GM12874 (cell line): ENCODE data around the gene SGIP1.

Experiments used
- TF ChIP-seq, protein P1 (sequence below): IDR thresholded peaks from 2 replicates; pipeline ENCODE4 v1.5.1; 2011; ENCODE audit warnings: low read depth, mild to moderate bottlenecking, control low read depth, low read length, moderate library complexity; ENCODE audit not compliant: insufficient read depth

SGIP1 gene

DNA sequence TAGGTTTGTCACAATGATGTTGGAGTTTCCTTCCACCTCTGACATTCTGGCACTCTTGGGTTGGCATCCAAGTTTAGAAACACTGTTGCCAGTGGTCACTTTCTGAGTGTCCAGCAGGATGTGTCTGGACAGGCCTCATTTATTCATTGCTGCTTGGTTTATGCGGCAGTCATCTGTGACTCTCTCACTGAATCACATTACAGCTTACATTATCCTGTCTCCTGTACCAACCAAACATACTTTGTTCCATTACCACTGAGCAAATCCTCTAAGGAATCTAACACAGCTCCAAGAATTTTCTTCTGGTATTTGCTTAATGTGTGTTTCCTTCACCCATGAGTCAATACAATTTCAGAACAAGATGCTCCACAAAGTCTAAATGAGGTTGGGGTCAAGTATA lies 19.9 kb downstream of the SGIP1 start:
- TF ChIP-seq, protein P1, sequence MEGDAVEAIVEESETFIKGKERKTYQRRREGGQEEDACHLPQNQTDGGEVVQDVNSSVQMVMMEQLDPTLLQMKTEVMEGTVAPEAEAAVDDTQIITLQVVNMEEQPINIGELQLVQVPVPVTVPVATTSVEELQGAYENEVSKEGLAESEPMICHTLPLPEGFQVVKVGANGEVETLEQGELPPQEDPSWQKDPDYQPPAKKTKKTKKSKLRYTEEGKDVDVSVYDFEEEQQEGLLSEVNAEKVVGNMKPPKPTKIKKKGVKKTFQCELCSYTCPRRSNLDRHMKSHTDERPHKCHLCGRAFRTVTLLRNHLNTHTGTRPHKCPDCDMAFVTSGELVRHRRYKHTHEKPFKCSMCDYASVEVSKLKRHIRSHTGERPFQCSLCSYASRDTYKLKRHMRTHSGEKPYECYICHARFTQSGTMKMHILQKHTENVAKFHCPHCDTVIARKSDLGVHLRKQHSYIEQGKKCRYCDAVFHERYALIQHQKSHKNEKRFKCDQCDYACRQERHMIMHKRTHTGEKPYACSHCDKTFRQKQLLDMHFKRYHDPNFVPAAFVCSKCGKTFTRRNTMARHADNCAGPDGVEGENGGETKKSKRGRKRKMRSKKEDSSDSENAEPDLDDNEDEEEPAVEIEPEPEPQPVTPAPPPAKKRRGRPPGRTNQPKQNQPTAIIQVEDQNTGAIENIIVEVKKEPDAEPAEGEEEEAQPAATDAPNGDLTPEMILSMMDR: no peak

DNA sequence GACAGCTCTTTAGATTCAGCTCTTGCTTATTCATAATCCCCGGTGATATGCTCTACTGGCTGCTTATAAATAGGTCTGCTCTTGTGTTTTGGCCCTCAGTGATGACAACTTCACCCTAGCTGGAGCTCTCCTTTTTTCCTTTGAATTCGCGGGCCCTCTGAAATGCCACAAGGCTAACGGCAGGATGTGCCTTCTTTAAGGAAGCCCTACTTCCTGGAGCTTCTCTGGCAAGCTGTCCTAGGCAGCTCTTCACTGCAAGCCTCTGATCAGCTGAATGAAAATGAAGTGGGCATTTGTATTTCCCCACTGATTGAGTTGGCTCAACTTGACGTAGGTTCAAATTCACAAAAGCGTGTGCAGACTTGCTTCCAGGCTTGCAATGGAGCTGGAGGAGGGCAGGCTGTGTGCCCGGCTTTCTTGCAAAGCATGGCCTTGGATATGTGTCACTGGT lies 22.2 kb downstream of the SGIP1 start:
- TF ChIP-seq, protein P1: no peak

DNA sequence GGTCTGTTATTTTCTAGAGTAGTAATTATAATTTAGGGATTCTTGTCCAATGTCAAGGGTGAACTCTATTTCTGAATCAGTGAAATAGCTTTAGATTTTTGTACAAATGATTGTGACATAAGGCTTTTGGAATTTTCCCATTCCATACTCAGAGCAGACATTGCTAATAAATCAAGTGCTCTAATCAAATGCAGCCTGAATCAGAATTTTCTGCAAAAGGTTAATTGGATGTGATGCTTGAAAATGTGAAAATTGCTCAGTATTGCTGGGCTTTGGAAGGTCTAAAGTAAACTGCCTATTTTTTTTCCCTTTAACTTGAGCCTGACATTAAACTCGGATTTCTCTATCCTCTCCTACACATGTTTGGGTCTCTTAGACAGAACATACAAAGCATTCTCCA lies 23.2 kb downstream of the SGIP1 start:
- TF ChIP-seq, protein P1: no peak

DNA sequence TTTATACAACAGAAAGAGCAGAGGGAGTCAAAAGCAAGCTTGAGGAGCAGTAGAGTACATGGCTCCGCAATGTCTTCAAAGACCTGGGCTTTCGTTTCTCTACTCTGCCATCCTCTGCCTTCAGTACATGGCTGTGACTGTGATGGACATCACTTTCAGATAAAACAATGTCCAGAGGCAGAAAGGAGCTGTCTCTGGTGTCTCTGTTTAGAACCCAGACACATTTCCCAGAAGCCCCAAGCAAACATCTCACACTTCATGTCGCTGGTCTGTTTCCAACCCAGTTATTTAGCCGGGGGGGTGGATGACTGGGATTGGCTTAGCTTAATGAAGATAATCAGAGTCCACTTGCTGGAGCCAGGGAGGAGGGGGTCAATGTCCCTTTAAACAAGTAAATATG lies 25.6 kb downstream of the SGIP1 start:
- TF ChIP-seq, protein P1: no peak

DNA sequence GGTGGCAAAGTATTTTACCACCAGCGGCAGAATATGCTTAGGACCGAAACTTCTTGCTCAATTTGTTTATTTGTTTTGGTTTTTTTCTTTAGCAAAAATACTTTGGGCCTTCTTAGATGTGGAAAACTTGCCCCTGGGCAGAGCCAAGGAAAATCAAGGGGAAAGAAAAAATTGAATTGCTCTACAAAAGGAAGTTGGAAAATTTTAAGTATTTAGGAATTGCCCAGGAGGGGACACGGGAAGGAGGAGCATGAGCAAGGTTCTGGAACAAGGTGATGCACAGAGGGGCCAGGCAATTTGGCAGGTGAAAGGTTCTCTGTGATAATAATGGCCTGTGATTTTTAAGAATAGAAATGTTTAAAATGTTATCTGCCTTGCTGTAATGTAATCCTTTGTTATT lies 28.6 kb downstream of the SGIP1 start:
- TF ChIP-seq, protein P1: no peak

DNA sequence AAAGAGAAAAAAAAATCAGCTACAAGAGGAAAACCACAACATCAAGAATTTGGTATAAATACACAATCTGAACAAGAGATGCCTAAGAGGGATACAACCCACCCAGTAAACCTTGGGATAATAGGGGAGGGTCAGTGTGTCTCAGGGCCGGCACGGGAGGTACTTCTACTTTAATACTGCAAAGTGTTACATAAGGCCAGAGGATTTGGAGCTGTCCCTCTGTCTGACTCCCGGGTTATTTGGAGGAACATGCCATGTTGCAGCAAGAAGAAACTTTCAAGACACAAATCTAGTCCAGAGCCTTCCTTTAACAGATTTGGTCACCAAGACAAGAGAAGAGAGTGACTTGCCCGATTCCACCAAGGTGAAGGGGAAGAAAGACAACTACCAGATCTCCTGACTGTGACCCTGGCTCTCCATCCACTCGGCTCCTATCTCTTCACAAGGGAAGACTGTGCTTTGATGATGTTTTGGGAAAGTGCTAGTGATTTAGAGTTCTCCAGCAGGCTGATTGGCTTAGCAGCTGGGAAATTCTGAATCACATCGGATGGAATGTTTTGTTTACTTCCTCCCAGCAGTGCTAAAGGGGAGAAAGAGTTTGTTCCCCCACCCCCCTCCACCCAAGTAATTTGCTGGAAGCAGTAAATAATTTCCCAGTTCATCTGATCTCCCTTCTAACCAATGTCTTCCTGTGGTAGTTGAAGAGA lies 29.3 kb downstream of the SGIP1 start:
- TF ChIP-seq, protein P1: no peak

DNA sequence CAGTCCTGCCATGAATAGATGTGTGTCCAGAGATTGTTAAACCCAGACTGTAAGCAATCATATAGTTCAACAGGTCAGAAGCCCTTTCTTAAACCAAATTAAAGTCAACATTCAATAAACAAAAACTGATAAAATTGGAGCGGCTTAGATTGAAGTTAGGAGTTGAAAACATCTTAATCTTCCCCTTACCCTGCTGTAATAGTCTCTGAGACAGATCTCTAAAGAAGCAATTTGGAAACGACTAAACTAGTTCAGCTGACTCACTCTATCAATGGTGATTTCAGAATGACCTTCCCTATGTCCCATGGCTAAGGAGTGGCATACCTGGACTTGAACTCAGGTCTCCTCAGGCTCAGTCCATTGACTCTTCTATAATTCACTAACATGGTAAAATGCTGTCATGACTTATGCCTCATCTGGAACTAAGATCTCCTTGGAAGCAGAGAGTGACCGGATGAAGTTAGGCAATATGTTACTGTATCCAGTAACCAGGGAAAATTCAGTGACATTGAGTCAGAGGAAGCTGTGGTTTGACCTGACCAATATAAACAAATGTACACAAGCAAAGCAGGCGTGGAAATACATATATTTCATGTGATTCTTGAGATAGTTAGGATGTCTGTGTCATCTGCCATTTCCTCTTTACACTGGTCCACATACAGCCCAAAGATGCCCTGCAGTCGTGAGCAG lies 30.1 kb downstream of the SGIP1 start:
- TF ChIP-seq, protein P1: no peak
